WTC11 (cell line): ENCODE data around the gene ZNF670.

Source experiments
- CTCF ChIP-seq: fragments of 200-600 bp; IDR thresholded peaks from 2 replicates; pipeline ENCODE4 v1.8.0; 2022; ENCODE audit warnings: antibody characterized with exemption
- MYBL2 ChIP-seq: sonication (generic); formaldehyde crosslinking; IDR thresholded peaks from 2 replicates; pipeline ENCODE4 v1.8.1; 2023; ENCODE audit warnings: mild to moderate bottlenecking, moderate library complexity, missing genetic modification reagents
- NR2C2 ChIP-seq: sonication (generic); formaldehyde crosslinking; IDR thresholded peaks from 2 replicates; pipeline ENCODE4 v1.8.0; 2022; ENCODE audit warnings: mild to moderate bottlenecking, missing genetic modification reagents
- ZBTB21 ChIP-seq: sonication (generic); formaldehyde crosslinking; IDR thresholded peaks from 2 replicates; pipeline ENCODE4 v1.8.1; 2023; ENCODE audit warnings: mild to moderate bottlenecking, missing genetic modification reagents, borderline replicate concordance
- TF ChIP-seq, protein P1 (sequence below): sonication (generic); formaldehyde crosslinking; conservative IDR thresholded peaks from 2 replicates; pipeline ENCODE4 v1.8.1; 2022; ENCODE audit warnings: mild to moderate bottlenecking, missing genetic modification reagents
- TF ChIP-seq, protein P2 (sequence below): sonication (generic); formaldehyde crosslinking; IDR thresholded peaks from 2 replicates; pipeline ENCODE4 v1.8.1; 2023; ENCODE audit warnings: mild to moderate bottlenecking, moderate library complexity, missing genetic modification reagents
- TF ChIP-seq, protein P3 (sequence below): sonication (generic); formaldehyde crosslinking; IDR thresholded peaks from 2 replicates; pipeline ENCODE4 v1.8.0; 2022; ENCODE audit warnings: mild to moderate bottlenecking, missing genetic modification reagents

GRCh38 chr1:247085310-247085709 lies 6.7 kb upstream of the ZNF670 start:
- TF ChIP-seq CTCF (no peak), MYBL2 (CRISPR knock-in tag) (no peak), ZBTB21 (CRISPR knock-in tag) (no peak), NR2C2 (no peak)
- TF ChIP-seq, protein P1, sequence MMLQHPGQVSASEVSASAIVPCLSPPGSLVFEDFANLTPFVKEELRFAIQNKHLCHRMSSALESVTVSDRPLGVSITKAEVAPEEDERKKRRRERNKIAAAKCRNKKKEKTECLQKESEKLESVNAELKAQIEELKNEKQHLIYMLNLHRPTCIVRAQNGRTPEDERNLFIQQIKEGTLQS: no peak
- TF ChIP-seq, protein P2, sequence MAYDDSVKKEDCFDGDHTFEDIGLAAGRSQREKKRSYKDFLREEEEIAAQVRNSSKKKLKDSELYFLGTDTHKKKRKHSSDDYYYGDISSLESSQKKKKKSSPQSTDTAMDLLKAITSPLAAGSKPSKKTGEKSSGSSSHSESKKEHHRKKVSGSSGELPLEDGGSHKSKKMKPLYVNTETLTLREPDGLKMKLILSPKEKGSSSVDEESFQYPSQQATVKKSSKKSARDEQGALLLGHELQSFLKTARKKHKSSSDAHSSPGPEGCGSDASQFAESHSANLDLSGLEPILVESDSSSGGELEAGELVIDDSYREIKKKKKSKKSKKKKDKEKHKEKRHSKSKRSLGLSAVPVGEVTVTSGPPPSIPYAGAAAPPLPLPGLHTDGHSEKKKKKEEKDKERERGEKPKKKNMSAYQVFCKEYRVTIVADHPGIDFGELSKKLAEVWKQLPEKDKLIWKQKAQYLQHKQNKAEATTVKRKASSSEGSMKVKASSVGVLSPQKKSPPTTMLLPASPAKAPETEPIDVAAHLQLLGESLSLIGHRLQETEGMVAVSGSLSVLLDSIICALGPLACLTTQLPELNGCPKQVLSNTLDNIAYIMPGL (CRISPR knock-in tag): no peak
- TF ChIP-seq, protein P3, sequence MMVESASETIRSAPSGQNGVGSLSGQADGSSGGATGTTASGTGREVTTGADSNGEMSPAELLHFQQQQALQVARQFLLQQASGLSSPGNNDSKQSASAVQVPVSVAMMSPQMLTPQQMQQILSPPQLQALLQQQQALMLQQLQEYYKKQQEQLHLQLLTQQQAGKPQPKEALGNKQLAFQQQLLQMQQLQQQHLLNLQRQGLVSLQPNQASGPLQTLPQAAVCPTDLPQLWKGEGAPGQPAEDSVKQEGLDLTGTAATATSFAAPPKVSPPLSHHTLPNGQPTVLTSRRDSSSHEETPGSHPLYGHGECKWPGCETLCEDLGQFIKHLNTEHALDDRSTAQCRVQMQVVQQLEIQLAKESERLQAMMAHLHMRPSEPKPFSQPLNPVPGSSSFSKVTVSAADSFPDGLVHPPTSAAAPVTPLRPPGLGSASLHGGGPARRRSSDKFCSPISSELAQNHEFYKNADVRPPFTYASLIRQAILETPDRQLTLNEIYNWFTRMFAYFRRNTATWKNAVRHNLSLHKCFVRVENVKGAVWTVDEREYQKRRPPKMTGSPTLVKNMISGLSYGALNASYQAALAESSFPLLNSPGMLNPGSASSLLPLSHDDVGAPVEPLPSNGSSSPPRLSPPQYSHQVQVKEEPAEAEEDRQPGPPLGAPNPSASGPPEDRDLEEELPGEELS (CRISPR knock-in tag): no peak
